Spleen (tissue), 7 donors: ENCODE results near the gene PKP4.

Source experiments
- POLR2A ChIP-seq, 3 donors: fragments of 450-650 bp; IDR thresholded peaks; one replicate each; pipeline ENCODE4 v1.5.1; 2017; ENCODE audit warnings: antibody characterized with exemption in 3 of 3, mild to moderate bottlenecking in 1 of 3
- TF ChIP-seq, protein P1 (sequence below), 11 experiments: fragments of 200-600 bp in 7 of 11; fragments of 450-650 bp in 4 of 11; sonication (generic) in 4 of 11; IDR thresholded peaks in 8 of 11; conservative IDR thresholded peaks in 3 of 11; 1 replicate in 7 of 11; 2 replicates in 4 of 11; pipeline versions ENCODE4 v1.4.0 to v1.8.0; 2016 to 2021; ENCODE audit warnings: antibody characterized with exemption in 11 of 11, inconsistent platforms in 4 of 11, mild to moderate bottlenecking in 1 of 11
- donor health status: DM: no; HTN: no; CAD: no; lungs with moderate emphysema.
- donor health status: DM: no; HTN: no; CAD: no.
- donor health status: DM: no; HTN: no; CAD: no.

- TF ChIP-seq POLR2A (IDR thresholded peaks at IDR 0.05), result no peak
- TF ChIP-seq, protein P1, sequence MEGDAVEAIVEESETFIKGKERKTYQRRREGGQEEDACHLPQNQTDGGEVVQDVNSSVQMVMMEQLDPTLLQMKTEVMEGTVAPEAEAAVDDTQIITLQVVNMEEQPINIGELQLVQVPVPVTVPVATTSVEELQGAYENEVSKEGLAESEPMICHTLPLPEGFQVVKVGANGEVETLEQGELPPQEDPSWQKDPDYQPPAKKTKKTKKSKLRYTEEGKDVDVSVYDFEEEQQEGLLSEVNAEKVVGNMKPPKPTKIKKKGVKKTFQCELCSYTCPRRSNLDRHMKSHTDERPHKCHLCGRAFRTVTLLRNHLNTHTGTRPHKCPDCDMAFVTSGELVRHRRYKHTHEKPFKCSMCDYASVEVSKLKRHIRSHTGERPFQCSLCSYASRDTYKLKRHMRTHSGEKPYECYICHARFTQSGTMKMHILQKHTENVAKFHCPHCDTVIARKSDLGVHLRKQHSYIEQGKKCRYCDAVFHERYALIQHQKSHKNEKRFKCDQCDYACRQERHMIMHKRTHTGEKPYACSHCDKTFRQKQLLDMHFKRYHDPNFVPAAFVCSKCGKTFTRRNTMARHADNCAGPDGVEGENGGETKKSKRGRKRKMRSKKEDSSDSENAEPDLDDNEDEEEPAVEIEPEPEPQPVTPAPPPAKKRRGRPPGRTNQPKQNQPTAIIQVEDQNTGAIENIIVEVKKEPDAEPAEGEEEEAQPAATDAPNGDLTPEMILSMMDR (IDR thresholded peaks at IDR 0.05 in 8 of 11, conservative IDR thresholded peaks at IDR 0.05 in 3 of 11), result no peak
Measured at GRCh38 chr2:158603205-158603604, 146.5 kb downstream of the PKP4 start.
